Astrocyte (in vitro differentiated cells and primary cell): Measurements from ENCODE around the gene ZNF584.

Source experiments
- CTCF ChIP-seq: IDR thresholded peaks from 2 replicates; pipeline ENCODE4 v1.5.1; 2011; ENCODE audit warnings: low read depth, mild to moderate bottlenecking, inconsistent platforms, low read length, moderate library complexity; ENCODE audit not compliant: insufficient read depth
- EZH2 ChIP-seq: IDR thresholded peaks from 2 replicates; pipeline ENCODE4 v1.6.1; 2012; ENCODE audit warnings: mild to moderate bottlenecking, low read length, inconsistent platforms; ENCODE audit not compliant: insufficient read depth

- TF ChIP-seq CTCF (no peak), EZH2 (no peak)
Measured at GRCh38 chr19:58361900-58362271, 46.6 kb upstream of the ZNF584 start.
